ENCODE results near the gene LBX1. TPM values are rescaled to one million over a fixed set of nuclear protein-coding genes. Genes with fewer than 3 reads are reported as not detected.

LBX1 gene
- total RNA-seq, 1 donor, result not detected

- TF ChIP-seq, protein P1, sequence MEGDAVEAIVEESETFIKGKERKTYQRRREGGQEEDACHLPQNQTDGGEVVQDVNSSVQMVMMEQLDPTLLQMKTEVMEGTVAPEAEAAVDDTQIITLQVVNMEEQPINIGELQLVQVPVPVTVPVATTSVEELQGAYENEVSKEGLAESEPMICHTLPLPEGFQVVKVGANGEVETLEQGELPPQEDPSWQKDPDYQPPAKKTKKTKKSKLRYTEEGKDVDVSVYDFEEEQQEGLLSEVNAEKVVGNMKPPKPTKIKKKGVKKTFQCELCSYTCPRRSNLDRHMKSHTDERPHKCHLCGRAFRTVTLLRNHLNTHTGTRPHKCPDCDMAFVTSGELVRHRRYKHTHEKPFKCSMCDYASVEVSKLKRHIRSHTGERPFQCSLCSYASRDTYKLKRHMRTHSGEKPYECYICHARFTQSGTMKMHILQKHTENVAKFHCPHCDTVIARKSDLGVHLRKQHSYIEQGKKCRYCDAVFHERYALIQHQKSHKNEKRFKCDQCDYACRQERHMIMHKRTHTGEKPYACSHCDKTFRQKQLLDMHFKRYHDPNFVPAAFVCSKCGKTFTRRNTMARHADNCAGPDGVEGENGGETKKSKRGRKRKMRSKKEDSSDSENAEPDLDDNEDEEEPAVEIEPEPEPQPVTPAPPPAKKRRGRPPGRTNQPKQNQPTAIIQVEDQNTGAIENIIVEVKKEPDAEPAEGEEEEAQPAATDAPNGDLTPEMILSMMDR (IDR thresholded peaks at IDR 0.05; ENCODE audit: insufficient read depth, low read length), result no peak
- H3K4me3 ChIP-seq (ENCODE audit: low read depth, low read length), result no peak overlapping the region
- no peak for DNase-seq (ENCODE audit: low read depth)
Measured at GRCh38 chr10:101236376-101237080, 7.3 kb upstream of the LBX1 start.

- TF ChIP-seq, protein P1 (IDR thresholded peaks at IDR 0.05; ENCODE audit: insufficient read depth, low read length), result no peak
- DNase-seq (ENCODE audit: low read depth), result no peak
- H3K4me3 ChIP-seq (ENCODE audit: low read depth, low read length), result no peak overlapping the region
Measured at GRCh38 chr10:101235766-101236165, 6.5 kb upstream of the LBX1 start.

DNA sequence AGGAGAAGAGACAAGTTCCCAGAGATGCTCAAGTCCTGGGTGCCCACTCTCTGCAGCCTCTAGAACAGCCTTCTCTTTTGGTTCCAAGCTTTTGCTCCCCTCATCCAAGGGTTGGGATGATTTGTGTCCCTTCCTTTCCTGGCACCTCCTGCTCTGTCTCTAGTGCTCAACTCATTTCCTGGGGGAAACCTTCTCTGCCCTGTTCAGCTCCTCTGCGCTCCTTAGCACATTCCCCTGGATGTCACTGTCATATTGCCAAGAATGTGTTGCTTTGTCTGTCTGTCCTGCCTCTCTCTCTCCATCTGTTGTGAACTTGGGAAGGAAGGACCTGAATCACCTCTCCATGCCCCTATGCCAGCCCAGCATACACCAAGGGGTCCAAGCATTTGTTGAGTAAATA, 5.1 kb upstream of the LBX1 start:
- H3K4me3 ChIP-seq (ENCODE audit: low read depth, low read length), result no peak overlapping the region
- TF ChIP-seq, protein P1 (IDR thresholded peaks at IDR 0.05; ENCODE audit: insufficient read depth, low read length), result no peak
- no peak for DNase-seq (ENCODE audit: low read depth)

GRCh38 chr10:101233863-101234262, 4.6 kb upstream of the LBX1 start:
- no peak for DNase-seq (ENCODE audit: low read depth)
- TF ChIP-seq, protein P1 (IDR thresholded peaks at IDR 0.05; ENCODE audit: insufficient read depth, low read length), result no peak
- H3K4me3 ChIP-seq (ENCODE audit: low read depth, low read length), result no peak overlapping the region

DNA sequence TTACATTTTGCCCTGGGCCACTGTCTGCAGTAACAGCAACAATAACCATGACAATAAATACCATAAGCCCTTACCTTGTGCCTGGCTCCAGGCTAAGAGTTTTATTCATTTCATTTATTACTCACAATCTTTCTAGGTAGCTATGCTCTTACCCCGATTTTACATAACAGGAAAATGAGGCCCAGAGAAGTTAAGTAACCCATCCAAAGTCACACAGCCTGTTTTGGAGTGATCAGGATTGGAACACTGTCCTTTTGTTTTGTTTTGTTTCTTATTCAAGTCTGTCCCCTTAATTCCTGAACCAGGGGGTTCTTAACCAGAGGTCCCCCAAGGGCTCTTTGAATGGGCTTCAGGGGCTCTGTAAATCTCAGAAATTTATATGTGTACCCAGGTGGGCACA, 4.2 kb upstream of the LBX1 start:
- DNase-seq (ENCODE audit: low read depth), result no peak
- TF ChIP-seq, protein P1 (IDR thresholded peaks at IDR 0.05; ENCODE audit: insufficient read depth, low read length), result no peak
- no peak overlapping the region for H3K4me3 ChIP-seq (ENCODE audit: low read depth, low read length)

DNA sequence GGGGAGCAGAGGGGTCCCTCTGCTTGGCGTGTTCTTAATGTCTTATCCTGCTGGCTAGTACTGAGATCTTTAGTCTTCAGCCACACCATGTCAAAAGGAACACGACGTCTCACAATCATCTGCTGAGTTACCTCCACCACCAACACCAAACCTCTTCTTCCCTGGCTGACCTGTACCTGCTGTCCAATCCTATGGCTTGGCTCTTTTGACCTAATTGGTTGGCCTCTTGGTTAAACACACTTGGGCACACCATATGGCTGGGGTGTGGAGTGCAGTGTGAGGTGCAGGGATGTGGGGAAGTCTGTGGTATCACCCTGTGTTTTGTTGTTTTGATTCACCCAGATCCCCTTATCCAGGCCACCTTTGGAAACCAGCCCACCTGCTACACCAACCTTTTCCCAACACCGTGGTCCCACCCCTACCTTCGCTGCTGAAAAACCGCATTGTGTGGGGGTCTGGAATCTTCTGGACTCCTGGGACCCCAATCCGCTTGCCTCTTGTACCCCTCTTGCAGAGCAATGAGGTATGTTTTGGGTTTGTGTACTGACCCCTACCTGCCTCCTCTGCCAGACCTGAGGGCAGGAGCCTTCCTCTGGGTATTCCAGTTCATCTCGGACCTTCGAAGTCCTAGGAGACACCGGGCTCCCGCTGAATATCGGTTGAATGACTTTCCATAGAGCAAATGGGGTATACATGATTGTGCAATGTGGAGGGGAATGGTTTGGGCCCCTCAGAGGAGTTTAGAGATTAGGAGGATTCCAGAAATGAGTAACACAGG, 2.8 kb upstream of the LBX1 start:
- TF ChIP-seq, protein P1 (IDR thresholded peaks at IDR 0.05; ENCODE audit: insufficient read depth, low read length), result no peak
- H3K4me3 ChIP-seq (ENCODE audit: low read depth, low read length), result no peak overlapping the region
- no peak for DNase-seq (ENCODE audit: low read depth)

All from fibroblast of the aortic adventitia (primary cell).